HEK293T (cell line): Measurements from ENCODE around the gene SCYL1.

Experiments
- ELF4 ChIP-seq: fragments of 450-650 bp; IDR thresholded peaks from 2 replicates; pipeline ENCODE4 v1.6.1; 2017; ENCODE audit warnings: antibody characterized with exemption
- FOXA1 ChIP-seq: fragments of 450-650 bp; IDR thresholded peaks from 2 replicates; pipeline ENCODE4 v1.6.1; 2016; ENCODE audit warnings: mild to moderate bottlenecking
- HDGF ChIP-seq: fragments of 450-650 bp; IDR thresholded peaks from 2 replicates; pipeline ENCODE4 v1.6.1; 2017; ENCODE audit warnings: antibody characterized with exemption, borderline replicate concordance
- SUZ12 ChIP-seq: fragments of 450-650 bp; IDR thresholded peaks from 2 replicates; pipeline ENCODE4 v1.6.1; 2016; ENCODE audit warnings: mild to moderate bottlenecking
- TARDBP ChIP-seq: fragments of 450-650 bp; IDR thresholded peaks from 2 replicates; pipeline ENCODE4 v1.6.1; 2016

DNA sequence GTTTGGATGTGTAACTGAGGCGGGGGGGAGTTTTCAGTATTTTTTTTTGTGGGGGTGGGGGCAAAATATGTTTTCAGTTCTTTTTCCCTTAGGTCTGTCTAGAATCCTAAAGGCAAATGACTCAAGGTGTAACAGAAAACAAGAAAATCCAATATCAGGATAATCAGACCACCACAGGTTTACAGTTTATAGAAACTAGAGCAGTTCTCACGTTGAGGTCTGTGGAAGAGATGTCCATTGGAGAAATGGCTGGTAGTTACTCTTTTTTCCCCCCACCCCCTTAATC is 23.8 kb upstream of the SCYL1 start:
- TF ChIP-seq ELF4 = no peak
- no peak for TF ChIP-seq SUZ12
- no peak for TF ChIP-seq TARDBP
- TF ChIP-seq HDGF = no peak
- no peak for TF ChIP-seq FOXA1
